Neuronal stem cell (in vitro differentiated cells): Measurements from ENCODE around the gene CENPP.

Source experiments
- DNase-seq: peaks from one replicate; pipeline ENCODE4 v3.0.0-alpha.2; 2013; ENCODE audit warnings: low spot score
- H2AFZ ChIP-seq: one replicate; pipeline ENCODE4 v1.6.1; 2013; ENCODE audit warnings: mild to moderate bottlenecking, low read length, inconsistent platforms
- H2AK5ac ChIP-seq: 2 replicates; pipeline ENCODE4 v1.6.1; 2013; ENCODE audit warnings: low read depth, mild to moderate bottlenecking, inconsistent platforms, low read length, moderate library complexity, mixed read lengths
- H2BK120ac ChIP-seq: 2 replicates; pipeline ENCODE4 v1.6.1; 2013; ENCODE audit warnings: low read depth, mild to moderate bottlenecking, inconsistent platforms, low read length, moderate library complexity, mixed read lengths
- H2BK12ac ChIP-seq: one replicate; pipeline ENCODE4 v1.6.1; 2013; ENCODE audit warnings: low read length, inconsistent platforms
- H2BK15ac ChIP-seq: 2 replicates; pipeline ENCODE4 v1.6.1; 2013; ENCODE audit warnings: mild to moderate bottlenecking, low read length, inconsistent platforms, mixed read lengths
- H2BK5ac ChIP-seq: one replicate; pipeline ENCODE4 v1.6.1; 2013; ENCODE audit warnings: inconsistent platforms, mild to moderate bottlenecking, low read length, moderate library complexity
- H3K14ac ChIP-seq: one replicate; pipeline ENCODE4 v1.6.1; 2013; ENCODE audit warnings: low read length, inconsistent platforms
- H3K18ac ChIP-seq: 2 replicates; pipeline ENCODE4 v1.6.1; 2013; ENCODE audit warnings: low read length, inconsistent platforms
- H3K23ac ChIP-seq: 2 replicates; pipeline ENCODE4 v1.6.1; 2013; ENCODE audit warnings: low read depth, mild to moderate bottlenecking, mixed read lengths, low read length, inconsistent platforms; ENCODE audit not compliant: poor library complexity
- H3K27ac ChIP-seq: replicated peaks from 3 replicates; pipeline ENCODE4 v1.5.1; 2013; ENCODE audit warnings: low read length, inconsistent platforms
- H3K27me3 ChIP-seq, 3 experiments: 2 replicates each; pipeline ENCODE4 v1.6.1; 2013; ENCODE audit warnings: low read length in 3 of 3, mild to moderate bottlenecking in 2 of 3, inconsistent platforms in 1 of 3, low read depth in 1 of 3, mixed read lengths in 1 of 3, moderate library complexity in 1 of 3; ENCODE audit not compliant: control insufficient read depth in 3 of 3, insufficient read depth in 3 of 3
- H3K36me3 ChIP-seq, 2 donors: replicated peaks in 1 of 2; 2 replicates each; pipeline ENCODE4 v1.6.1; 2013; ENCODE audit warnings: low read length in 2 of 2; ENCODE audit not compliant: control insufficient read depth in 2 of 2, insufficient read depth in 2 of 2
- H3K4ac ChIP-seq: 2 replicates; pipeline ENCODE4 v1.6.1; 2013; ENCODE audit warnings: inconsistent platforms, mild to moderate bottlenecking, low read length, moderate library complexity
- H3K4me1 ChIP-seq, 2 donors: 1 replicate in 1 of 2; 2 replicates in 1 of 2; pipeline ENCODE4 v1.6.1; 2013; ENCODE audit warnings: low read length in 2 of 2, low read depth in 1 of 2; ENCODE audit not compliant: control insufficient read depth in 2 of 2, insufficient read depth in 1 of 2
- H3K4me2 ChIP-seq: one replicate; pipeline ENCODE4 v1.6.1; 2013; ENCODE audit warnings: mild to moderate bottlenecking, low read length, inconsistent platforms; ENCODE audit not compliant: insufficient read depth, poor library complexity, severe bottlenecking
- H3K4me3 ChIP-seq, 2 donors: 2 replicates each; pipeline ENCODE4 v1.5.1; 2013; ENCODE audit warnings: low read length in 2 of 2, mild to moderate bottlenecking in 2 of 2, inconsistent platforms in 1 of 2, moderate library complexity in 1 of 2
- H3K79me1 ChIP-seq: one replicate; pipeline ENCODE4 v1.6.1; 2013; ENCODE audit warnings: low read depth, mild to moderate bottlenecking, inconsistent platforms, low read length, moderate library complexity
- H3K9ac ChIP-seq: one replicate; pipeline ENCODE4 v1.6.1; 2013; ENCODE audit warnings: mild to moderate bottlenecking, low read depth, low read length, inconsistent platforms; ENCODE audit not compliant: poor library complexity
- H3K9me3 ChIP-seq, 2 donors: replicated peaks in 1 of 2; 2 replicates each; pipeline versions ENCODE3 to v1.6.1; 2013; ENCODE audit warnings: low read length in 2 of 2, mild to moderate bottlenecking in 2 of 2, inconsistent platforms in 1 of 2, low read depth in 1 of 2, mixed read lengths in 1 of 2, moderate library complexity in 1 of 2; ENCODE audit not compliant: control insufficient read depth in 2 of 2, insufficient read depth in 1 of 2
- H4K8ac ChIP-seq: one replicate; pipeline ENCODE4 v1.6.1; 2013; ENCODE audit warnings: low read depth, mild to moderate bottlenecking, inconsistent platforms, low read length, moderate library complexity
- H4K91ac ChIP-seq: one replicate; pipeline ENCODE4 v1.6.1; 2013; ENCODE audit warnings: low read length, low read depth, mild to moderate bottlenecking, inconsistent platforms; ENCODE audit not compliant: poor library complexity
- WGBS, 2 donors: extraction: QIAGEN DNeasy Blood & Tissue Kit; methylation state at CpG; one replicate each; pipeline ENCODE4 v1.1.7; 2013; ENCODE audit warnings: missing lambda C conversion rate in 2 of 2, mixed read lengths in 1 of 2; ENCODE audit not compliant: insufficient read length in 2 of 2, insufficient replicate concordance in 1 of 2; ENCODE audit errors: extremely low coverage in 2 of 2; 5-methylcytosine and 5-hydroxymethylcytosine counted together

The CENPP gene

GRCh38 chr9:92627651-92628050, 301.9 kb downstream of the CENPP start:
- Histone ChIP-seq H3K27ac (no peak overlapping the region), H4K8ac (no peak overlapping the region), H2BK12ac (no peak overlapping the region), H4K91ac (no peak overlapping the region), H3K4me1 (no peaks in the 10 kb centered on the region), H2BK120ac (no peak overlapping the region), H3K27me3 (no peaks in the 10 kb centered on the region), H3K9me3 (peaks cover 0 to 2% of the 10 kb centered on the region in 2 donors), H3K4me2 (no peak overlapping the region), H3K36me3 (peaks cover 7 to 42% of the 10 kb centered on the region in 2 donors), H3K14ac (no peak overlapping the region), H2BK5ac (no peak overlapping the region), H2BK15ac (no peak overlapping the region), H3K4me3 (no peak overlapping the region), H3K23ac (no peak overlapping the region), H3K4ac (no peak overlapping the region), H2AFZ (no peak overlapping the region), H3K79me1 (no peaks in the 10 kb centered on the region), H2AK5ac (no peak overlapping the region), H3K9ac (no peak overlapping the region), H3K18ac (no peak overlapping the region)
- DNase-seq = no peak
- WGBS, 2 donors = no CpG with 5 or more reads among the region's 5 CpGs

- peaks cover 12 to 46% of the 10 kb centered on the region in 2 donors for H3K36me3 ChIP-seq
- no peak overlapping the region for H4K8ac ChIP-seq
- no peaks in the 10 kb centered on the region for H3K9me3 ChIP-seq
- no peak overlapping the region for H2BK5ac ChIP-seq
- no peak overlapping the region for H2BK15ac ChIP-seq
- H3K27ac ChIP-seq = no peak overlapping the region
- no peaks in the 10 kb centered on the region for H3K79me1 ChIP-seq
- no peak overlapping the region for H3K23ac ChIP-seq
- H4K91ac ChIP-seq = no peak overlapping the region
- H3K4me1 ChIP-seq = no peaks in the 10 kb centered on the region
- H2BK12ac ChIP-seq = no peak overlapping the region
- H3K14ac ChIP-seq = no peak overlapping the region
- no peak overlapping the region for H3K4me3 ChIP-seq
- no peak overlapping the region for H2BK120ac ChIP-seq
- H3K4me2 ChIP-seq = no peak overlapping the region
- H3K18ac ChIP-seq = no peak overlapping the region
- no peak overlapping the region for H3K9ac ChIP-seq
- DNase-seq = no peak
- WGBS, 2 donors = no CpG with 5 or more reads among the region's 13 CpGs
- H3K4ac ChIP-seq = no peak overlapping the region
- no peak overlapping the region for H2AFZ ChIP-seq
- no peak overlapping the region for H2AK5ac ChIP-seq
- no peaks in the 10 kb centered on the region for H3K27me3 ChIP-seq
These were observed 305.9 kb downstream of the CENPP start for GRCh38 chr9:92631452-92632343.

GRCh38 chr9:92632641-92633040, 306.9 kb downstream of the CENPP start:
- Histone ChIP-seq H2AK5ac (no peak overlapping the region), H2BK120ac (no peak overlapping the region), H2BK12ac (no peak overlapping the region), H2BK5ac (no peak overlapping the region), H3K4me1 (no peaks in the 10 kb centered on the region), H3K23ac (no peak overlapping the region), H3K9ac (no peak overlapping the region), H3K18ac (no peak overlapping the region), H3K4me2 (no peak overlapping the region), H3K14ac (no peak overlapping the region), H3K27ac (no peak overlapping the region), H3K36me3 (peaks cover 14 to 55% of the 10 kb centered on the region in 2 donors), H2BK15ac (no peak overlapping the region), H4K8ac (no peak overlapping the region), H3K79me1 (no peaks in the 10 kb centered on the region), H3K9me3 (no peaks in the 10 kb centered on the region), H2AFZ (no peak overlapping the region), H3K4ac (no peak overlapping the region), H4K91ac (no peak overlapping the region), H3K4me3 (no peak overlapping the region), H3K27me3 (no peaks in the 10 kb centered on the region)
- DNase-seq = no peak
- no CpG with 5 or more reads among the region's 5 CpGs for WGBS, 2 donors

- H3K27ac ChIP-seq = no peak overlapping the region
These were observed 308.0 kb downstream of the CENPP start for GRCh38 chr9:92633614-92634278.

More at GRCh38 chr9:92633614-92634278, 308.0 kb downstream of the CENPP start:
- DNase-seq = no peak
- no peak overlapping the region for H2BK12ac ChIP-seq
- H2AK5ac ChIP-seq = no peak overlapping the region
- H3K23ac ChIP-seq = peak overlapping the region; percentile 18
- H3K36me3 ChIP-seq = peaks cover 23 to 59% of the 10 kb centered on the region in 2 donors
- H2BK15ac ChIP-seq = no peak overlapping the region
- no peak overlapping the region for H2BK5ac ChIP-seq
- no peaks in the 10 kb centered on the region for H3K9me3 ChIP-seq
- H3K4me1 ChIP-seq = no peaks in the 10 kb centered on the region
- H4K8ac ChIP-seq = peak overlapping the region; percentile 50
- no peak overlapping the region for H4K91ac ChIP-seq
- H3K4me2 ChIP-seq = no peak overlapping the region
- no peaks in the 10 kb centered on the region for H3K79me1 ChIP-seq
- no peak overlapping the region for H3K9ac ChIP-seq
- no peak overlapping the region for H2AFZ ChIP-seq
- no CpG with 5 or more reads among the region's 9 CpGs for WGBS, 2 donors
- H3K4ac ChIP-seq = no peak overlapping the region
- H3K4me3 ChIP-seq = peak overlapping the region in 1 of 2 donors; percentile 69
- no peak overlapping the region for H3K14ac ChIP-seq
- H2BK120ac ChIP-seq = no peak overlapping the region
- no peak overlapping the region for H3K18ac ChIP-seq
- no peaks in the 10 kb centered on the region for H3K27me3 ChIP-seq
